ENCODE data around the gene RNMT.
"Not testable (repeated sequence)": the region's sequence is repeated elsewhere in the genome, so short reads cannot be mapped to it uniquely, and the experiment has no call there.

RNMT gene

GRCh38 chr18:13745696-13746095, 19.2 kb downstream of the RNMT start:
- TF ChIP-seq, protein P1, sequence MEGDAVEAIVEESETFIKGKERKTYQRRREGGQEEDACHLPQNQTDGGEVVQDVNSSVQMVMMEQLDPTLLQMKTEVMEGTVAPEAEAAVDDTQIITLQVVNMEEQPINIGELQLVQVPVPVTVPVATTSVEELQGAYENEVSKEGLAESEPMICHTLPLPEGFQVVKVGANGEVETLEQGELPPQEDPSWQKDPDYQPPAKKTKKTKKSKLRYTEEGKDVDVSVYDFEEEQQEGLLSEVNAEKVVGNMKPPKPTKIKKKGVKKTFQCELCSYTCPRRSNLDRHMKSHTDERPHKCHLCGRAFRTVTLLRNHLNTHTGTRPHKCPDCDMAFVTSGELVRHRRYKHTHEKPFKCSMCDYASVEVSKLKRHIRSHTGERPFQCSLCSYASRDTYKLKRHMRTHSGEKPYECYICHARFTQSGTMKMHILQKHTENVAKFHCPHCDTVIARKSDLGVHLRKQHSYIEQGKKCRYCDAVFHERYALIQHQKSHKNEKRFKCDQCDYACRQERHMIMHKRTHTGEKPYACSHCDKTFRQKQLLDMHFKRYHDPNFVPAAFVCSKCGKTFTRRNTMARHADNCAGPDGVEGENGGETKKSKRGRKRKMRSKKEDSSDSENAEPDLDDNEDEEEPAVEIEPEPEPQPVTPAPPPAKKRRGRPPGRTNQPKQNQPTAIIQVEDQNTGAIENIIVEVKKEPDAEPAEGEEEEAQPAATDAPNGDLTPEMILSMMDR (IDR thresholded peaks at IDR 0.05): no peak
- TF ChIP-seq ZFX (IDR thresholded peaks at IDR 0.05; ENCODE audit: borderline replicate concordance): no peak
- no peak overlapping the region for H3K27ac ChIP-seq

- TF ChIP-seq, protein P1 (IDR thresholded peaks at IDR 0.05): no peak
- TF ChIP-seq ZFX (IDR thresholded peaks at IDR 0.05; ENCODE audit: borderline replicate concordance): no peak
- no peak overlapping the region for H3K27ac ChIP-seq
These were observed 20.2 kb downstream of the RNMT start for GRCh38 chr18:13746633-13747032.

- H3K27ac ChIP-seq: not testable (repeated sequence)
These were observed 25.1 kb downstream of the RNMT start for GRCh38 chr18:13751599-13751998.

DNA sequence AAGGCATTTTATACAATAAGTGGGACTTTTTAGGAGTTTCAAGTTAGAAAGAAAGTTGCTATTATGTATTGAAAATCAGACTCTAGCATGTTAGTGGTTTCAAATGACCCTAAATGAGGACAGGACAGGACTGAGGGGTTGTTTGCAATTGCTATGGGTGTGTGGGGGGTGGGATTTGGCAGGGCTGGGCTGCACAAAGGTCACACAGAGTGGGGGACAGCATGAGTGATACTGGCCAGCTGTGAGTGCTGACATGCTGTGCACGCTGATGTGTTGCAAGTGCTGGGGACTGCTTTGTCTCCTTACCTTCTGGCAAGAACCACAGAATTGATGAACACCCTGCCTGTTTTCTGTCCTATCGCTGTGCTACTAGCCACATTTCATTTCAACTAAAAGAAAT, 29.8 kb downstream of the RNMT start:
- TF ChIP-seq, protein P1 (IDR thresholded peaks at IDR 0.05): no peak
- TF ChIP-seq ZFX (IDR thresholded peaks at IDR 0.05; ENCODE audit: borderline replicate concordance): no peak
- H3K27ac ChIP-seq: no peak overlapping the region

- H3K27ac ChIP-seq: no peak overlapping the region
- no peak for TF ChIP-seq ZFX (IDR thresholded peaks at IDR 0.05; ENCODE audit: borderline replicate concordance)
These were observed 30.2 kb downstream of the RNMT start for GRCh38 chr18:13756671-13757070.

- TF ChIP-seq ZFX (IDR thresholded peaks at IDR 0.05; ENCODE audit: borderline replicate concordance): no peak
- TF ChIP-seq, protein P1 (IDR thresholded peaks at IDR 0.05): no peak
- no peak overlapping the region for H3K27ac ChIP-seq
These were observed 32.1 kb downstream of the RNMT start for GRCh38 chr18:13758622-13759021.

- no peak overlapping the region for H3K27ac ChIP-seq
- TF ChIP-seq, protein P1 (IDR thresholded peaks at IDR 0.05): no peak
- TF ChIP-seq ZFX (IDR thresholded peaks at IDR 0.05; ENCODE audit: borderline replicate concordance): no peak
These were observed 33.6 kb downstream of the RNMT start for GRCh38 chr18:13760047-13760446.

DNA sequence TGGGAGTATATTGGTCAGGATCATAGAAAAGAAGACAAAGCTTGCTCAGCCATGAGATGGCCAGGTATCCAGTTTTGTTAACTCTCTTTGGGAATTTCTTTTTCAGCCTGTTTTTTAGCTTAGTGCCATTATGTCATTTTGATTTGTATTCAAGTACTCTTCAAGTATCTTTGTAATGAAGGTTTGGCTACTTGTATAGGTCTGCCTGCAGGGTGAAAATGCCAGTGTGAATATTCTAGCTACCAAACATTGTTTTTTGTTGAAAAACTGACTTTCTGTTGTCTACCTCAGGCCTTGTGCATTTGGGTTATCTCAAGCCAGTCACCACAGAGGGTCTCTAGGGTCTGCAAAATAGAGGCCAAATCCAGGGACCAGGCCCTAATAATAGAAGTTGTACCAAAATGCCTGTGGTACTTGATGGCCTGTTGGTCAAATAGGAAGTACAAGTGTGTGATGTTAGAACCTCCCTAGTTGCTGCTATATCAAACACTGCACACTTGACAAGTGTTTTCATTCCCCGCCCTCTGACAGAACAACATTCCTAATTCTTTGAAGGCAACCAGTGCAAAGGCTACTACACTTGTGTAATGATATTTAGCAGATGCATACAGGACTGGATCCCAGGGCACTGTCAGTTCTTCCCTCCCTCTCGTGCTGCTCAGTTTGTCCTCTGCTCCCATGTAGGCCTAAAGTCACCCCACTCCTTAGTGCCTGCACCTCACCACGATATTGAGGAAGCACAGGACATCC, 36.4 kb downstream of the RNMT start:
- no peak for TF ChIP-seq ZFX (IDR thresholded peaks at IDR 0.05; ENCODE audit: borderline replicate concordance)
- TF ChIP-seq, protein P1 (IDR thresholded peaks at IDR 0.05): no peak

More for the DNA sequence above, 36.4 kb downstream of the RNMT start:
- H3K27ac ChIP-seq: no peak overlapping the region

Measured in 22Rv1 (cell line).